Gastroesophageal sphincter (tissue), 3 donors: ENCODE measurements around the gene RFNG.

Source experiments
- CTCF ChIP-seq, 4 experiments: fragments of 200-600 bp in 2 of 4; fragments of 450-650 bp in 2 of 4; sonication (generic) in 1 of 4; IDR thresholded peaks; one replicate each; pipeline ENCODE4 v1.5.1; 2017 to 2019; ENCODE audit warnings: antibody characterized with exemption in 4 of 4, mild to moderate bottlenecking in 2 of 4, moderate library complexity in 2 of 4
- EP300 ChIP-seq: sonication (generic); formaldehyde crosslinking; IDR thresholded peaks from one replicate; pipeline ENCODE4 v1.6.1; 2017; ENCODE audit warnings: antibody characterized with exemption, mild to moderate bottlenecking
- POLR2A ChIP-seq, 2 donors: fragments of 450-650 bp; IDR thresholded peaks; one replicate each; pipeline ENCODE4 v1.6.1; 2017; ENCODE audit warnings: antibody characterized with exemption in 2 of 2, mild to moderate bottlenecking in 2 of 2, moderate library complexity in 1 of 2
- POLR2AphosphoS5 ChIP-seq: sonication (generic); formaldehyde crosslinking; IDR thresholded peaks from one replicate; pipeline ENCODE4 v1.6.1; 2017; ENCODE audit warnings: antibody characterized with exemption

DNA sequence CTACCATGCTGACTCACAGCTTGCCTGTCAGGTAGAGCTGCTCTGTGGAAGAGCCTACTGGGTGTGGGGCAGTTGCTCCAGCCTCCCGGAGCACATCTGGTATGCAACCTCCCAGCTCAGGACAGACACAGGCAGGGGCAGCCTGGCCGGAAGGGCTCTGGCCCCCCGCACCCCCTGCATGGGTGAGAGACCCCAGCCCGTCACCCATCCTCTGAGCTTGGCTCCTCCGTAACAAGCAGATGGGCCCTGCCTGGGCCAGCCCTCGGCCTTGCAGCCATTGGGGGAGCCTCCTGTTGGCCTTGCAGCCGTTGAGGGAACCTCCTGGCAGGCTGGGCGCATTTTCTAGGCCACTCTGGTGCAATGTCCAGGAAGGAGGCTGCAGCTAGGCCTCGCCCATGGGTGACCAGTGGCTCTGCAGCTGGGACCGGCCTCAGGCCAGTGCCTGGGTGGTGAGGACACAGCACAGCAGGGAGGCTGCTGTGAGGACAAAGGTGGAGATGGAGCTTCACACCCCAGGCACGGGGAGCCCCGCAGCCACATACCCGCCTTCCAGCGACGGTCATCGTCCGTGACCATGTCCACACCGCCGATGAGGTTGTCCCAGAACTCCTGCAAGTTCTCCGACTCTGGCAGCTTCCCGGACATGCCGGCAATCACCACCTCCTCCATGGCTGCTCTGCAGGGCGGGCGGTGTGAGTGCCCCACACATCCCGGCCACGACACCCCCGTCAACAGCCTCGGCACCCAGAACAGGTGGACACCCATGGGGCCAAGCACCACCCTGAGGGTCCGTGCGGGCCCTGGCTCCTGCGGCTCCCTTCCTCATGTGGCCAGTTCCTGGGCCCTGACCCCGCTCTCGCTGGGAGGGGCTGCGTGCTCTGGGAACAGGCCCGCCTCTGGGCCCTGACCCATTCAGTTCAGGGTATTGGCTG is 44.4 kb upstream of the RFNG start:
- no peak for TF ChIP-seq CTCF (IDR thresholded peaks at IDR 0.05)
- no peak for TF ChIP-seq POLR2A (IDR thresholded peaks at IDR 0.05)
- no peak for TF ChIP-seq POLR2AphosphoS5
- no peak for TF ChIP-seq EP300
